ENCODE results near the gene RGL4. TPM values are rescaled to one million over a fixed set of nuclear protein-coding genes. Genes with fewer than 3 reads are reported as not detected.
"Not testable (repeated sequence)": the region's sequence is repeated elsewhere in the genome, so short reads cannot be mapped to it uniquely, and the experiment has no call there.

Gene RGL4
- total and polyA plus RNA-seq, 4 donors = 0.33 to 4.2 (median 3.3) TPM

DNA sequence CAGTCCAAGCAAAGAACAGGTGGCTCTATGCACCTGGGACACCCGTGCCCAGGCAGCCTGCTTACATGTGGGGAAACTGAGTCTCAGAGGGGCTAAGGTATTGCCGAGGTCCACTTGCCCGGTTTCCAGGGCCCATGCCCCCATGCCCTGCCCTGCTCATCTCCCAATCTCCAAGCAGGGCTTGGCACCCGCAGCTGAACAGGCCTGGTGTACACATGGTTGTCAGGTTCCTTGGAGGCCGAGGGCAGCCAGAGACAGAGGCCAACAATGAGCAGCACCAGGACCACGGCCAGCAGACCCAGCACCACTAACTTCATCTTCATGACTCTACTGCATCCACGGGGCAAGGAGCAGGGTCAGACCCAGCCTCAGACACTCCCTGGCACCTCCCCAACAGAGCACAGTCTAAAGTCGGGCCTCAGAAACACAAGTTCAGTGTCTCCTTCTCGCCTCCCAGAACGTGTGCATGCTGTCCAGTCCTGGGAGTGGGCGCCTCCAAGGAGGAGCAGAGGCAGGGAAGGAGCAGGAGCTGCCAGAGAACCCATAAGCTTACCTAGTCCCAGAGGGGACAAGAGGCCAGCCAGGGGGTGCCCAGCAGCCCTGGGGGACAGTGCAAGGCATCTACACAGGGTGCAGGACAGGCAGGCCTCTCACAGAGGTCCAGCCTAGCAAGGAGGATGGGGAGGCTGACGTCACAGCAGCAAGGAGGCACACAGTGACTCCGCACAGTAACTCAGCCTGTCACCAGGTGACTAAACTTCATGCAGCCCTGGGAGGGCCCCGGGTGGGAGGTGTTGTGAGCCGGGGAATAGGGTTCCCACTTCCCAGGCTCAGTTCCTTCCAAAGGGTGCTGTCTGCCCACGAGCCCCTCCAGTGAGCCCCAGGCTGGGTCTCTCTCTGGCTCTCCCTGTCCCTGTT, 20.2 kb upstream of the RGL4 start:
- H3K27ac ChIP-seq (ENCODE audit: low read depth, low read length) = no peak overlapping the region
- no peak overlapping the region for H3K4me3 ChIP-seq (ENCODE audit: low read depth, low read length)
- 87% methylated on average over 14 of the region's 16 CpGs for WGBS (ENCODE audit: insufficient coverage)
- H3K27me3 ChIP-seq (ENCODE audit: control insufficient read depth, insufficient read depth, low read length) = no peaks in the 10 kb centered on the region
- DNase-seq (ENCODE audit: low read depth in 4 of 6, low spot score in 6 of 6) = no peak
- no peaks in the 10 kb centered on the region for H3K4me1 ChIP-seq (ENCODE audit: control insufficient read depth, insufficient read depth, low read length)
- H3K36me3 ChIP-seq (ENCODE audit: control insufficient read depth, insufficient read depth, low read length) = peaks cover 26% of the 10 kb centered on the region
- no peaks in the 10 kb centered on the region for H3K9me3 ChIP-seq (ENCODE audit: control insufficient read depth, insufficient read depth, low read length)

DNA sequence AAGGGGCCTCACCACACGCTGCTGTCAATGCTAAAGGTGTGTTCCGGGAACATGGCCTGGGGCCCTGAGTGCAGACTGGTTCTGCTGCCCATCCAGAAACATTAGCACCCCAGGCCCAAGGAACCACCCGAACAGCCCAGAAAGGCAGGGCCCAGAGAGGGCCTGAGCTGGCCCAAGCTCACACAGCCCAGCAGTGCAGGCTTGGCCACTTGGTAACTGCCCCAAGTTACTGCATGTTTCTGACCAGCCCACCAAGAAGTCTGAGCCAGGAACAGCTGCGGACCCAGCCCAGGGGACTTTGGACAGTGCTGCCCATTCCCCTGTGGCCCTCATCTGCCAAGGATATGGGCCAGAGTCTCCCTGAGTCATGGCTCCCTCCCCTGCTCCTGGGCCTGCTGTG, 19.4 kb upstream of the RGL4 start:
- not testable (repeated sequence) for H3K9me3 ChIP-seq (ENCODE audit: control insufficient read depth, insufficient read depth, low read length); H3K27me3 ChIP-seq (ENCODE audit: control insufficient read depth, insufficient read depth, low read length); DNase-seq (ENCODE audit: low read depth in 4 of 6, low spot score in 6 of 6); H3K4me3 ChIP-seq (ENCODE audit: low read depth, low read length); H3K27ac ChIP-seq (ENCODE audit: low read depth, low read length); H3K4me1 ChIP-seq (ENCODE audit: control insufficient read depth, insufficient read depth, low read length)
- WGBS (ENCODE audit: insufficient coverage) = no CpG with 5 or more reads among the region's 4 CpGs
- peaks cover 31% of the 10 kb centered on the region for H3K36me3 ChIP-seq (ENCODE audit: control insufficient read depth, insufficient read depth, low read length)

GRCh38 chr22:23672307-23673049, 18.3 kb upstream of the RGL4 start:
- not testable (repeated sequence) for H3K27me3 ChIP-seq (ENCODE audit: control insufficient read depth, insufficient read depth, low read length); DNase-seq (ENCODE audit: low read depth in 4 of 6, low spot score in 6 of 6); H3K27ac ChIP-seq (ENCODE audit: low read depth, low read length); H3K4me3 ChIP-seq (ENCODE audit: low read depth, low read length); H3K9me3 ChIP-seq (ENCODE audit: control insufficient read depth, insufficient read depth, low read length); H3K4me1 ChIP-seq (ENCODE audit: control insufficient read depth, insufficient read depth, low read length)
- H3K36me3 ChIP-seq (ENCODE audit: control insufficient read depth, insufficient read depth, low read length) = peaks cover 41% of the 10 kb centered on the region
- WGBS (ENCODE audit: insufficient coverage) = 62% methylated on average over 5 of the region's 8 CpGs

DNA sequence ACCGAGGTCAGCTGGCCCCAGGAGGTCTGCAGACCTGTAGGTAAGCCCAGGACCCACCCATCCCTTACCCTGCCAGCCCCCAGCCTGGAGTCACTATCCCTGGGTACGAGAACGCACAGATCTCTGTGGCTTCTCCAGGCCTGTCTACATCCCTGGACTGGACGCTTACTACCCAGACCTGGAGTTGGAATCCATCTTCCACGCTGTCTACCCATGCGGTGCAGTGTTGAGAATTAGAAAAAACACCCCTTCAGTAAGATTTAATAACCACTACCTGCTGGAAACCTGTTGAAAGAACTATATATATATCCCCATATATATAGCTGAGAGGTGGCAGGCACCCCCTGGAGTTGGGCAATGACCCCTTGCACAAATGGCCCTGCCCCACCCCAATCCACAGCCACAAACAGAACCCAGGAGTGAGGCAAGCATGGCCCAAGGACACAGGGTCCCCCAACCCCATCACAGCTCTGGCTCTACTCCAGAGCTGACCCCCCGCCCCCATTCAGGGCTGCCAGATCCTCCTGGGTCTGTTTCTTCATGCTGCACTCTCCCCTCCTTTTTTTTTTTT, 17.7 kb upstream of the RGL4 start:
- H3K36me3 ChIP-seq (ENCODE audit: control insufficient read depth, insufficient read depth, low read length) = peaks cover 46% of the 10 kb centered on the region
- DNase-seq (ENCODE audit: low read depth in 4 of 6, low spot score in 6 of 6) = no peak
- H3K27ac ChIP-seq (ENCODE audit: low read depth, low read length) = no peak overlapping the region
- H3K27me3 ChIP-seq (ENCODE audit: control insufficient read depth, insufficient read depth, low read length) = no peaks in the 10 kb centered on the region
- no peaks in the 10 kb centered on the region for H3K9me3 ChIP-seq (ENCODE audit: control insufficient read depth, insufficient read depth, low read length)
- H3K4me3 ChIP-seq (ENCODE audit: low read depth, low read length) = no peak overlapping the region
- whole genome bisulfite sequencing (ENCODE audit: insufficient coverage) = 68% methylated on average over 3 of the region's 7 CpGs
- H3K4me1 ChIP-seq (ENCODE audit: control insufficient read depth, insufficient read depth, low read length) = no peaks in the 10 kb centered on the region

- DNase-seq (ENCODE audit: low read depth in 4 of 6, low spot score in 6 of 6) = no peak
- WGBS (ENCODE audit: insufficient coverage) = 87% methylated on average over 19 of the region's 26 CpGs
- H3K9me3 ChIP-seq (ENCODE audit: control insufficient read depth, insufficient read depth, low read length) = no peaks in the 10 kb centered on the region
- H3K36me3 ChIP-seq (ENCODE audit: control insufficient read depth, insufficient read depth, low read length) = peaks cover 48% of the 10 kb centered on the region
- no peaks in the 10 kb centered on the region for H3K4me1 ChIP-seq (ENCODE audit: control insufficient read depth, insufficient read depth, low read length)
- no peak overlapping the region for H3K27ac ChIP-seq (ENCODE audit: low read depth, low read length)
- H3K4me3 ChIP-seq (ENCODE audit: low read depth, low read length) = no peak overlapping the region
- H3K27me3 ChIP-seq (ENCODE audit: control insufficient read depth, insufficient read depth, low read length) = no peaks in the 10 kb centered on the region
Measured at GRCh38 chr22:23673826-23674690, 16.8 kb upstream of the RGL4 start.

DNA sequence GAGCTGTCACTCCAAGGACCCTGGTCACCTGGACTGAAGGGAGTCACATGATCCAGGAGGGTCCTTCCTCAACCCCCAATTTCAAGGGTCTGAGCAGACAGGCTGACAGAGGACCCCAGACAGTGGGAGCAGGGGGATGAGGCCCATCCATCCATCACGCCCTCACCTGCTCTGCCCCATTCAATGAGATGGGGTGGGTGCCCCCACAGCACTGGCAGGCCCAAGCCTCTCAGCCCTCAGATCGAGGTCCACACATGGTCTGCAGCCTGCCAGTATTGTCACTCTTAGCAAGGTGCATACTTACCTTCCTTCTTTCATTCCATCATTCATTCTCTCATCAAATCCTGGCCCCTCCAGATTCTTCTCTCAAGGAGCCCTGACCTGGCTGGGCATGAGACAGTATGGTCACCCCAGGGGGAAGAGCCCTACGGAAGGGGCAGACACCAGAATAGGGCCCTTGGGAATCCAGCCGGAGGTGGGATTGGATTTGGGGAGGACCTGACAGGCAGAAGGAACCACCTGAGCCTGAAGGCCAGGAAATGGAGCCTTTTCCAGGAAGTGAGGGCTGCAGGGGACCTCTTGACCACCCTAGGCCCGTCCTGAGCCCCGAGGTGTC, 15.8 kb upstream of the RGL4 start:
- peaks cover 45% of the 10 kb centered on the region for H3K36me3 ChIP-seq (ENCODE audit: control insufficient read depth, insufficient read depth, low read length)
- not testable (repeated sequence) for H3K4me1 ChIP-seq (ENCODE audit: control insufficient read depth, insufficient read depth, low read length); H3K27me3 ChIP-seq (ENCODE audit: control insufficient read depth, insufficient read depth, low read length); H3K9me3 ChIP-seq (ENCODE audit: control insufficient read depth, insufficient read depth, low read length); H3K4me3 ChIP-seq (ENCODE audit: low read depth, low read length); DNase-seq (ENCODE audit: low read depth in 4 of 6, low spot score in 6 of 6); H3K27ac ChIP-seq (ENCODE audit: low read depth, low read length)
- WGBS (ENCODE audit: insufficient coverage) = 96% methylated on average over 5 of the region's 6 CpGs

- Histone ChIP-seq H3K27me3 (ENCODE audit: control insufficient read depth, insufficient read depth, low read length) (no peaks in the 10 kb centered on the region), H3K27ac (ENCODE audit: low read depth, low read length) (no peak overlapping the region), H3K9me3 (ENCODE audit: control insufficient read depth, insufficient read depth, low read length) (no peaks in the 10 kb centered on the region), H3K4me1 (ENCODE audit: control insufficient read depth, insufficient read depth, low read length) (no peaks in the 10 kb centered on the region), H3K36me3 (ENCODE audit: control insufficient read depth, insufficient read depth, low read length) (peaks cover 41% of the 10 kb centered on the region), H3K4me3 (ENCODE audit: low read depth, low read length) (no peak overlapping the region)
- 68% methylated on average over 14 of the region's 17 CpGs for WGBS (ENCODE audit: insufficient coverage)
- peak in 1 of 6 donors; percentile 19 for DNase-seq (ENCODE audit: low read depth in 4 of 6, low spot score in 6 of 6)
Measured at GRCh38 chr22:23675502-23676415, 15.1 kb upstream of the RGL4 start.

- H3K4me1 ChIP-seq (ENCODE audit: control insufficient read depth, insufficient read depth, low read length); H3K27me3 ChIP-seq (ENCODE audit: control insufficient read depth, insufficient read depth, low read length); H3K4me3 ChIP-seq (ENCODE audit: low read depth, low read length); DNase-seq (ENCODE audit: low read depth in 4 of 6, low spot score in 6 of 6); H3K9me3 ChIP-seq (ENCODE audit: control insufficient read depth, insufficient read depth, low read length); H3K27ac ChIP-seq (ENCODE audit: low read depth, low read length): not testable (repeated sequence)
- peaks cover 47% of the 10 kb centered on the region for H3K36me3 ChIP-seq (ENCODE audit: control insufficient read depth, insufficient read depth, low read length)
- WGBS (ENCODE audit: insufficient coverage) = 85% methylated on average over 11 of the region's 12 CpGs
Measured at GRCh38 chr22:23676841-23677700, 13.7 kb upstream of the RGL4 start.

Data from spinal cord (tissue), 10 donors.